SK-N-SH (cell line): Measurements from ENCODE around the gene CCL28.

Experiments
- MXI1 ChIP-seq: IDR thresholded peaks from 2 replicates; pipeline ENCODE4 v1.6.1; 2012; ENCODE audit warnings: mild to moderate bottlenecking, low read depth, low read length, improper control_type of control experiment
- RCOR1 ChIP-seq: fragments of 150-350 bp; IDR thresholded peaks from 2 replicates; pipeline ENCODE4 v1.6.1; 2017; ENCODE audit warnings: antibody characterized with exemption, low read length

GRCh38 chr5:43413966-43414365 lies 1.8 kb upstream of the CCL28 start:
- no peak for TF ChIP-seq MXI1
- TF ChIP-seq RCOR1: no peak
